GM19372 (cell line): ENCODE data around the gene ZBTB22.
A peak's percentile ranks its signal among the peaks of the same experiment; 100 is the strongest.
"Not testable (repeated sequence)": the region's sequence is repeated elsewhere in the genome, so short reads cannot be mapped to it uniquely, and the experiment has no call there.

Experiments
- ATAC-seq: cut with Tn5 transposase; IDR thresholded peaks from one replicate; pipeline ENCODE4 v1.9.1; 2021; ENCODE audit warnings: mild to moderate bottlenecking, low read depth, moderate library complexity; ENCODE audit not compliant: unreplicated experiment

Gene ZBTB22, protein sequence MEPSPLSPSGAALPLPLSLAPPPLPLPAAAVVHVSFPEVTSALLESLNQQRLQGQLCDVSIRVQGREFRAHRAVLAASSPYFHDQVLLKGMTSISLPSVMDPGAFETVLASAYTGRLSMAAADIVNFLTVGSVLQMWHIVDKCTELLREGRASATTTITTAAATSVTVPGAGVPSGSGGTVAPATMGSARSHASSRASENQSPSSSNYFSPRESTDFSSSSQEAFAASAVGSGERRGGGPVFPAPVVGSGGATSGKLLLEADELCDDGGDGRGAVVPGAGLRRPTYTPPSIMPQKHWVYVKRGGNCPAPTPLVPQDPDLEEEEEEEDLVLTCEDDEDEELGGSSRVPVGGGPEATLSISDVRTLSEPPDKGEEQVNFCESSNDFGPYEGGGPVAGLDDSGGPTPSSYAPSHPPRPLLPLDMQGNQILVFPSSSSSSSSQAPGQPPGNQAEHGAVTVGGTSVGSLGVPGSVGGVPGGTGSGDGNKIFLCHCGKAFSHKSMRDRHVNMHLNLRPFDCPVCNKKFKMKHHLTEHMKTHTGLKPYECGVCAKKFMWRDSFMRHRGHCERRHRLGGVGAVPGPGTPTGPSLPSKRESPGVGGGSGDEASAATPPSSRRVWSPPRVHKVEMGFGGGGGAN

DNA sequence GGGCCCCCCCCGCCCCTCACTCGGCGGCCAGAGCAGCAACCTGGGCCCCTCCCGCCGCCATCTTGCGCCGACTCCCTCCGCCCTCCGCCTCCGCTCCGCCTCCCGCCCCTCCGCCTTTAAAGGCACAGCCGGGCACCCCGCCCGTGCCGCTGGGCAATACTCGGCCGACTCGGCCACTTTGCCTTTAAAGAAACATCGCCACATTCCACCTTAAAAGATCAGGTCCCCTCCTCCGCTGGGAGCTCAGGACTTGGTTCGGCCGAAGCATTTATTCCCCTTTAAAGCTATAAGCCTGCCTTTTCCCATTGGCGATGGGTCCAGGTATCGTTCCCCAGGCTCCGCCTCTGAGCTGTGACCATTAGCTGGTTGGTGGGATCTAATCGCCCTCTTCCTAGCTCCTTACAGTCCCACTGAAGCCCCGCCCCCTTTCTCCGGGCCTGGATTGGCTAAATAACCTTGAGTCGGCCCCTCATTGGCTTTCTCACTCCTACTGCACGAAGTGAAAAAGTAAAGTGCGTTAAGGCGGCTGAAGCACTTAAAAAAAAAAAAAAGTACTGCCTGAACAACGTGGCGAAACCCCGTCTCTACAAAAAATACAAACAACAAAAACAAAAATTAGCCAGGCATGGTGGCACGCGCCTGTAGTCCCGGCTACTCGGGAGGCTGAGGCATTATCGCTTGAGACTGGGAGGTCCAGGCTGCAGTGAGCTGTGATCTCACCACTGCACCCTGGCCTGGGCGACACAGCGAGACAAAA lies at the start of gene ZBTB22:
ZBTB22 (minus strand) TSS at position 76 of the 757 bp plus-strand sequence. CDS start 828 bp downstream, outside the sequence.
- peak; percentile 50 for ATAC-seq

DNA sequence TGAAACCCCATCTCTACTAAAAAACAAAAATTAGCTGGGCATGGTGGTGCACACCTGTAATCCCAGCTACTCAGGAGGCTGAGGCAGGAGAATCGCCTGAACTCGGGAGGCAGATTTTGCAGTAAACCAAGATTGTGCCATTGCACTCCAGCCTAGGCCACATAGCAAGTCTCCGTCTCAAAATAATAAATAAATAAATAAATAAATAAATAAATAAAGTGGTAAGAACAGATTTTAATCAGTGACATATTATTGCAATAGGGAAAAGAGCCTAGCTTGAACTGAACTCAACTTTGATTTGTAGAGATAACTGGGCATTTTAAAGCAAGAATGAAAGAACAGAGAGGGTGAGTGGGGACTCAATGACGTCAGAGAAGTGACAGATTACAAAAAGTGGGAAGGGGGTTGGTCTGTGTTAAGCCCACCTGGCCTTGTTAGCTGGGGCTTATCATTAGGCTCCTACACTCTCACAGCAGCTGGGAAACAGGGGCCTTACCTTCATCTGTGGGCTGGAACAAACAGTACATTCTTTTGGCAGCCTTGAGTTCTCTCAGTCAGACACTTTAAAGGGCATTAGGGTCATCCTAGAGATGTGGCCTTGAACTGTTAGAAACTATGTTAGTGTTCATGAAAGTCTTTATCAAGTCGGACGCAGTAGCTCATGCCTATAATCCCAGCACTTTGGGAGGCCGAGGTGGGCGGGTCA lies 49.6 kb upstream of the ZBTB22 start:
- ATAC-seq, result no peak

DNA sequence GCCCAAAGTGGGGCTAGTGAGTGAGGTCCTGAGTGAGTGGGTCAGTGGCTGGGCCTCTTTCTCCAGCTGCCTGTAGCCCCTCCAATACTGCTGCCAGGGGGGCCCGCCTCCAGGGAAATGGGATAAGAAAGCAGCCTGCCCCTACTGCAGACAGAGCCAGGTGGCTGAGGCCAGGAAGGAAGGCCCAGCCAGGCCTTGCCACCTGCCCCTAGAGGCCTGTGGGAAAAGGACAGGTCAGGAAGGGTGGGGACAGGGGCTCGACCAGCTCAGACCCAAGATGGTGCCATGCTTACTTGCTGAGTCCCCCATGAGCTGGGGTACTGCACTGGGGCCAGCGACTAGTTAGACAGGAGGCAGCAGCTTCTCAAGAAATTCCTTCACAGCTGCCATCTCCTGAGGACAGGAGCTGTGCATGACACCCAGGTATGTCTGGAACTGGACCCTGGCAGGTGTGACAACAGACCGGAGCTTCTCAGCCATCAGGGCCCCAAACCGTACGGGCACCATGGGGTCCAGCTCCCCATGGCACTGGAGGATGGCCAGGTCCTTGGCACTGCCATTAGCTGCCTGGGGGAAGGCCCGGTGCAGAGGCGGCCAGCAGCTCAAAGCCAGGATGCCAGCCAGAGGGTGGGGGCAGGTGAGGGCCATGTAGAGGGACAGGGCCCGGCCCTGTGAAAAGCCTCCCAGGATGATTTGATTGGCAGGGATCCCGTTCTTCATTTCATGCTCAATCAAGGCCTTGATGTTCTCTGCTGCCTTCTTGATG lies 47.8 kb upstream of the ZBTB22 start:
- ATAC-seq, result not testable (repeated sequence)

DNA sequence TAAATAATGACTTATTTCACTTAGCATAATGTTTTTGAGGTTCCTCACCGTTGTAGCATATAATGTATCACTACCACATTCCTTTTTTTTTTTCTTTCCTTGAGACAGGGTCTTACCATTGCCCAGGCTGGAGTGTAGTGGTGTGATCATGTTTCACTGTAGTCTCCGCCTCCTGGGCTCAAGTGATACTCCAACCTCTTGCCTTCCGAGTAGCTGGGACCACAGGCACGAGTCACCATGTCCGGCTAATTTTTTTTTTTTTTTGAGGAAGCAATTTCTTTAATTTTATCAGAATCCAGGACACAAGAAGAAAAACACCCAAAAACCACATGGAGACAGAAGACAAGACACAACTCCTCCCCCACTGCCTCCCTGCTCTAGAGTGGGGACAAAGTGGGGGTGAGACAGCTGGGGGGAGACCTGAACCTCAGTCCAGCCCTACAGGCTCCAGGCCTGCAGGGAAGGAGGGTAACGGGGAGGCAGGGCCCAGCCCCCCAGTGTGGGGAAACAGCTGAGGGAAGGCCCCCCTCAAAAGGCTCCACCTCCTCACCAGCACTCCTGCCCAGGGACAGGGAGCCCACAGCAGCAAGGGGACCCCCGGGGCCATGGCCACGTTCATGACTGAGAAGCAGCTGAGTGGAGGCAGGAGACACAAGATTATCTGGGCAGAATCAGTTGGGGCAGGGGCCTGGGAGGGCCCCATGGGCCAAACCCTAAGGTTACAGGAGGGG lies 47.1 kb upstream of the ZBTB22 start:
- ATAC-seq, result not testable (repeated sequence)

DNA sequence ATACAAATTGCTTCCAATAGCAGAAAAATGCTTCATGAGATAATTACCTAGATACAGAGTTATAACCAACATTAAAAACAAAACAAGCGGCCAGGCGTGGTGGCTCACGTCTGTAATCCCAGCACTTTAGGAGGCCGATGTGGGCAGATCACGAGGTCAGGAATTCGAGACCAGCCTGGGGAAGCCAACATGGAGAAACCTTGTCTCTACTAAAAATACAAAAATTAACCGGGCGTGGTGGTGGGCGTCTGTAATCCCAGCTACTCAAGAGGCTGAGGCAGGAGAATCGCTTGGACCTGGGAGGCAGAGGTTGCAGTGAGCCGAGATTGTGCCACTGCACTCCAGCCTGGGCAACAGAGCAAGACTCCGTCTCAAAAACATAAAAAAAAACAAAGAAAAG lies 45.9 kb upstream of the ZBTB22 start:
- ATAC-seq, result not testable (repeated sequence)

DNA sequence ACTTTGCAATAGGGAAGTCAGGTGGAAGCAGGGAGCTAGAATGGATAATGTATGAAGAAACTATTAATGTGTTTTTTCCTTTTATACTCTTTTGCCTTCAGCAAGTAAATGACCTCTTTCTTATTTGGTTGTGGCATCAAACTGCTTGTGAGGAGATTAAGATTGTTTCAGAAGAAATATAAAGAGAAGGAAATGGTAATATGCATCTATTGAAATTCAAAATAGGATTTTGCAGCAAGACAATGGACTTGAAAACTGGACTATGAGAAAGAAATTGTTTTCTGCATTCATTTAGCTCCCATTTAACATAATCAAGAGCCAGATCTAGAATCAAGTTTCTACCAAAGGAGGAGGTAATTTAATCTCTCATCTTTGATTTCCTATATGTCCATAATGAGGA lies 41.8 kb upstream of the ZBTB22 start:
- no peak for ATAC-seq

DNA sequence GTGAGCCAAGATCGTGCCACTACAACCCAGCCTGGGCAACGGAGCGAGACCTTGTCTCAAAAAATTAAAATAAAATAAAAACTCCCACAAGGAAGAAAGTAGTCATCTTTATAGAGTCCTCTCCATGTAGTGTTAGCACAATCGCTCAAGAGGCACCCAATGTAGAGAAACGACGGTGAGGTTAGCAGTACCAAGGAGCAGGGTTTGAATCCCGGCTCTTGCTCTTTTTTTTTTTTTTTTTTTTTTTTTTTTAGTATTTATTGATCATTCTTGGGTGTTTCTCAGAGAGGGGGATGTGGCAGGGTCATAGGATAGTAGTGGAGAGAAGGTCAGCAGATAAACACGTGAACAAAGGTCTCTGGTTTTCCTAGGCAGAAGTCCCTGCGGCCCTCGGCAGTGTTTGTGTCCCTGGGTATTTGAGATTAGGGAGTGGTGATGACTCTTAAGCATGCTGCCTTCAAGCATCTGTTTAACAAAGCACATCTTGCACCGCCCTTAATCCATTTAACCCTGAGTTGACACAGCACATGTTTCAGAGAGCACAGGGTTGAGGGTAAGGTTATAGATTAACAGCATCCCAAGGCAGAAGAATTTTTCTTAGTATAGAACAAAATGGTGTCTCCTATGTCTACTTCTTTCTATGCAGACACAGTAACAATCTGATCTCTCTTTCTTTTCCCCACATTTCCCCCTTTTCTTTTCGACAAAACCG lies 39.8 kb upstream of the ZBTB22 start:
- not testable (repeated sequence) for ATAC-seq

DNA sequence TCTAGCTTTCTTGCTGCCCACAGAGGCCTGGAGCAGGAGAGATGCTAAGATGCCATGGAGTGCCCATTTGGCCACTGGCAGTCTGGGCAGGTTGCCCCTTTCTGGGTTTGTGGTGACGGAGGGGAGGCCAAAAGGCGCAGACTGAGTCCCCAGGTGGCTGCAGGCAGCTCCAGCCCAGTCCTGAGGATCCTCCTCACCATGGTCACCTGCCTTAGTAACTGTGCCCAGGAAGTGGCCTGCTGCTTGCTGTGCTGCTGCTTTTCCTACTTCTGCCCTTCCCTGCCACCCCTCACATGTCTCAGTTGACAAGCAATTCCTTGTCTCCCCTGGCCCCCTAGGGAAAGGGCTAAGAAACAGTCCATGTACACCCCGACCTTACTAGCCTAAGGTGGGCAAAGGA lies 38.8 kb upstream of the ZBTB22 start:
- no peak for ATAC-seq

DNA sequence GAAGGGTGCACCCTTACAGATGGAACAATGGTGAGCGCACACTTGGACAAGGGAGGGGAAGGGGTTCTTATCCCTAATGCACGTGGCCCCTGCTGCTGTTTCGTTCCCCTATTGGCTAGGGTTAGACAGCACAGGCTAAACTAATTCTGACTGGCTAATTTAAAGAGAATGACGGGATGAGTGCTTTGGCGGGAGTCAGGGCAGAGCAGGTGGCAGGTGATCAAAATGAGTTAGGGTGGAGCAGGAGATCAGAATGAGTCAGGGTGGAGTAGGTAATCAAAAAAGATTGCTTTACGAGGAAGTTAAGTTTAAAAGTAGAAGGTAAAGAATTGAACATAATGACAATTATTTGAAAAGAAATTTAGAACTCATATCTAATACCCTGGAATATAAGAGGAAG lies 38.3 kb upstream of the ZBTB22 start:
- ATAC-seq, result not testable (repeated sequence)

DNA sequence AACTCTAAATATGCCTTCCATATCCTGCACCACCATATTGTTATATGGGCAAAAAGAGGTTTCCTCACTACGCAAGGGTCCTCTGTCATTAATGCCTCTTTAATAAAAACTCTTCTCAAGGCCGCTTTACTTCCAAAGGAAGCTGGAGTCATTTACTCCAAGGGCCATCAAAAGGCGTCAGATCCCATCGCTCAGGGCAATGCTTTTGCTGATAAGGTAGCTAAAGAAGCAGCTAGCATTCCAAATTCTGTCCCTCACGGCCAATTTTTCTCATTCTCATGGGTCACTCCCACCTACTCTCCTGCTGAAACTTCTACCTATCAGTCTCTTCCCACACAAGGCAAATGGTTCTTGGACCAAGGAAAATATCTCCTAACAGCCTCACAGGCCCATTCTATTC lies 30.3 kb upstream of the ZBTB22 start:
- ATAC-seq, result no peak

DNA sequence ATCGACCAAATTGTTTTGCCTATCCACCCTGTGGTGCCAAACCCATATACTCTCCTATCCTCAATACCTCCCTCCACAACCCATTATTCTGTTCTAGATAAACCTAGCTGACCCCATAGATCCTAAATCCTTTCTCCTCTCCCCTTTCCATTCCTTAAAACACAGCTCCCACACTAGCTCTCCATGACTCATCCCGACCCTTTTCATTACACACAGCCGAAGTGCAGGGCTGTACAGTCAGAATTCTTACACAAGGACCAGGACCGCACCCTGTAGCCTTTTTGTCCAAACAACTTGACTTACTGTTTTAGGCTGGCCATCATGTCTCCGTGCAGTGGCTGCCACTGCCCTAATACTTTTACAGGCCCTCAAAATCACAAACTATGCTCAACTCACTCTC lies 29.4 kb upstream of the ZBTB22 start:
- not testable (repeated sequence) for ATAC-seq

DNA sequence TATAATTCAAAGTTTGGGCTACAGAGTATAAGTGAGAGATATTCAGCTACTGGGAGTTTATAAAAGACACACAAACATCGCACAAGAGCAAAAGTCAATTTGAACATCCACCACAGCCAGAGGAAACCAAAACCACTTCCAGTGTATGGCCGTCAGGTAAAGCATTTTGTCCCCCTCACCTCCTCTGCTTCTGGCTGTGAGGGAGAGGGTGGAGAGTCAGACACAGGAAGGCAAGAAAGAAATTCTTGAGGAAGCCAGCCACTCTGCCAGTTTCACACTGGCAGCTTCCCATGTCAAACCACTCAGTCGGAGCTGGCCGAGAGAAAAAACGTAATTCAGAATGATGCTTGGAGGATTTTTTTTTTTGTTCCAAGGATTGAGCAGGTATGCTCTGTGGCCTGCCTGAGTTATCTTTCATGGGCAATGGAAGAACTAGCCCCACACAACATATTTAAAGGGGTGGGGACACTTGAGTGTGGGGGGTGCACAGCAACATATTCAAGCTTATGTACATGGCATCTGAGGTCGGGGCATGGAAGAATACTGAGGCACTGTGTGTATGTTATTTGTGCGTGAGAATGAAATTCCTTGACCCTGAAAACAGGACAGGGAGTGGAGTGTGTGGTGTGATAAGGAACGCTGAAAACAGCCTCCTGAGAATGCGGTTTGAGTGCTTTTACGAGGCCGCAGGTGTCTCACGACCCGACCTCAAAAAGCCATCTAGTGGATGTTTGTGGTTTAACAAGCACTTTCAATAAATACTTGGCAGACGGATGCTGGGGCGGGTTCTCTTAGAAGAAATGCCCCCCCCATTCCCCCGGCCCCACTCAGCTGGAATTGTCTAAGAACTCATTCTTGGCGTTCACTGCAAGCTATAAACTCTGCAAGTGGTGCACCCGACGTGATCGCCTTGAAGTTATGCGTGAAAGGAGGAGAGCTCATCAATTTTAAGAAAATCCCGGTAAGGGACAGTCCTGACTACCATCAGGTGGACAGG lies 27.5 kb upstream of the ZBTB22 start:
- no peak for ATAC-seq

DNA sequence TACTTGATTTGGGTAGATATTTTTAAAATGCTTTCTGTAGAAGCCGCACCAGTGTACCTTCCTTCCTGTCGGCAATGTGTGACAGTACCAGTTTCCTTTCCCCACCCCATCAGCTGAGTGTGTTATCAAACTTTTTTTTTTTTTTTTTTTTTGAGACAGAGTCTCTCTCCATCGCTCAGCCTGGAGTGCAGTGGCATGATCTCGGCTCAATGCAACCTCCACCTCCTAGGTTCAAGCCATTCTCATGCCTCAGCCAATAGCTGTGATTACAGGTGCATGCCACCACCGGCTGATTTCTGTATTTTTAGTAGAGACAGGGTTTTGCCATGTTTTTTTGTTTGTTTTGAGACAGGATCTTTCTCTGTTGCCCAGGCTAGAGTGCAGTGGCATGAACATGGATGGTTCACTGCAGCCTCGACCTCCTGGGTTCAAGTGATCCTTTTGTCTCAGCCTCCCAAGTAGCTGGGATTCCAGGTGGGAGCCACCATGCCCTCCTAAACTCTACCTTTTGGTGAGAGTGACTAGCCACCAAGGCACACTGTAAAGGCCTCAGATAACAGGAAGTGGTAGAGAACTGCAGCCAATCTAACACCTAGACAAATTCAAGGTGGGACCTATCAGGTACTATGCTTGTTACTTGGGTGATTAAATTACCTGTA lies 26.5 kb upstream of the ZBTB22 start:
- no peak for ATAC-seq

DNA sequence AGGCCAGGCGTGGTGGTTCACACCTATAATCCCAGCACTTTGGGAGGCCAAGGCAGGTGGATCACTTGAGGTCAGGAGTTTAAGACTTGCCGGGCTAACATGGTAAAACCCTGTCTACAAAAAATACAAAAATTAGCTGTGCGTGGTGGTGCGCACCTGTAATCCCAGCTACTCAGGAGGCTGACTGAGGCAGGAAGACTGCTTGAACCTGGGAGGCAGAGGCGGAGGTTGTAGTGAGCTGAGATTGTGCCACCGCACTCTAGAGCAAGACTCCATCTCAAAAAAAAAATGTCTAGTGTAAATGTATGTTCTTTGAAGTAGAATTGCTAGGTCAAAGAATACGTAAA lies 26.0 kb upstream of the ZBTB22 start:
- not testable (repeated sequence) for ATAC-seq

DNA sequence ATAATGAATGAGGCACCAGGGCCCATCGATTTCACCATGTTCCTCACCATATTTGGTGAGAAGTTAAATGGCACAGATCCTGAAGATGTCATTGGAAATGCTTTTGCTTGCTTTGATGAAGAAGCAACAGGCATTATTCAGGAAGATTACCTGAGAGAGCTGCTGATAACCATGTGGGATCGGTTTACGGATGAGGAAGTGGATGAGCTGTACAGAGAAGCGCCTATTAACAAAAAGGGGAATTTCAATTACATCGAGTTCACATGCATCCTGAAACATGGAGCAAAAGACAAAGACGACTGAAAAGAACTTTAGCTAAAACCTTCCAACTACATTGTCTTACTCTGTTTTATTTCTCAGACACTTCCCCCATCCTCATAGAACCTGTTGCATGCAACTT lies 21.6 kb upstream of the ZBTB22 start:
- no peak for ATAC-seq

DNA sequence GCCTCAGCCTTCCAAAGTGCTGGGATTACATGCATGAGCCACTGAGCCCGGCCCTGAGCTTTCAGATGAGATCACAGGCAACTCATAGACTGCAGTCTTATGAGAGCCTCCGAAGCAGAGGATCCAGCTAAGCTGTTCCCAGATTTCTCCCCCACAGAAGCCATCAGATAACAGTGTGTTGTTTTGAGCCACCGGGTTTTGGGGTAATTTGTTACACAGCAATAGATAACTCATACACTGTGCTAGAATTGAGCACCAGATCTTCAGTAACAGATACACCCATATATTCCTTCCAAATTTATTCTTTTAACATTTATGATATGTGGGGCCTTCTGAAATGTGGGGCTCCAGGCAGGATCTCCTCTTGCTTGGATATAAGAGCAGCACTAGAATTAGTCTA lies 19.0 kb upstream of the ZBTB22 start:
- no peak for ATAC-seq

DNA sequence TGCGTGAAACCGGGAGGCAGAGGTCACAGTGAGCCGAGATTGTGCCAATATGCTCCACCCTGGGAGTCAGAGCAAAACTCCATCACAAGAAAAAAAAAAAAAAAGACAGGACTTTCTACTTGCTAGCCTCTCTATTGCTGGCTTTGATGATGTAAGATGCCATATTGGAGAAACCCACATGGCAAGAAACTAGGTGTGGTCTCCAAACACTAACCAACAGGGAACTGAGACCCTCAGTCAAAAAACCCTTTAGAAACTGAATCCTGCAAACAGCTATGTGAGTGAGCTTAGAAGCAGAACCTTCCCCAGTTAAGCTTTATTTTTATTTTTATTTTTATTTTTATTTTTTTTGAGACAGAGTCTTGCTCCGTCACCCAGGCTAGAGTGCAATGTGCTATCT lies 18.4 kb upstream of the ZBTB22 start:
- ATAC-seq, result no peak
